H1 (cell line): ENCODE results near the gene GOLGA6B. TPM values are rescaled to one million over a fixed set of nuclear protein-coding genes. Genes with fewer than 3 reads are reported as not detected.

Experiments used
- CTCF ChIA-PET: fragments of 300-600 bp; sonication (Branson Sonifier 250); formaldehyde crosslinking; loops from one replicate; lab custom pipeline; 2021; ENCODE audit not compliant: partially characterized antibody; lab: Charles Lee
- POLR2A ChIA-PET: fragments of 300-600 bp; sonication (Branson Sonifier 250); formaldehyde crosslinking; loops from one replicate; lab custom pipeline; 2021; ENCODE audit warnings: inconsistent platforms; ENCODE audit not compliant: partially characterized antibody; lab: Charles Lee
- DNase-seq, 2 experiments: peaks; one replicate each; pipeline versions ENCODE4 v3.0.0 to v3.0.0-alpha.2; 2010 to 2022; ENCODE audit warnings: low spot score in 2 of 2, low read depth in 1 of 2, mixed read lengths in 1 of 2
- FAIRE-seq: peaks from 2 replicates; lab custom pipeline; 2011; peaks lifted over from hg19 to GRCh38; lab: Jason Lieb, UNC
- H2AFZ ChIP-seq: 2 replicates; pipeline ENCODE4 v1.8.1; 2012; ENCODE audit warnings: low read length, inconsistent platforms
- H2AK5ac ChIP-seq: 2 replicates; pipeline ENCODE4 v1.6.1; 2013; ENCODE audit warnings: low read depth, low read length
- H2BK120ac ChIP-seq: replicated peaks from 2 replicates; pipeline ENCODE3; 2013; ENCODE audit warnings: low read depth, low read length, inconsistent platforms
- H2BK12ac ChIP-seq: 2 replicates; pipeline ENCODE4 v1.6.1; 2013; ENCODE audit warnings: low read depth, low read length
- H2BK15ac ChIP-seq: 2 replicates; pipeline ENCODE4 v1.6.1; 2013; ENCODE audit warnings: low read length
- H2BK20ac ChIP-seq: 2 replicates; pipeline ENCODE4 v1.6.1; 2013; ENCODE audit warnings: low read length
- H2BK5ac ChIP-seq: 2 replicates; pipeline ENCODE4 v1.6.1; 2013; ENCODE audit warnings: low read depth, low read length
- H3K14ac ChIP-seq: 2 replicates; pipeline ENCODE4 v1.6.1; 2013; ENCODE audit warnings: inconsistent platforms; ENCODE audit not compliant: insufficient read length
- H3K18ac ChIP-seq: 2 replicates; pipeline ENCODE4 v1.6.1; 2013; ENCODE audit warnings: low read length; ENCODE audit errors: extremely low read depth
- H3K23ac ChIP-seq: 2 replicates; pipeline ENCODE4 v1.6.1; 2013; ENCODE audit warnings: inconsistent platforms; ENCODE audit not compliant: insufficient read length
- H3K23me2 ChIP-seq: 2 replicates; pipeline ENCODE4 v1.6.1; 2013; ENCODE audit warnings: low read depth, low read length
- H3K27ac ChIP-seq: 2 replicates; pipeline ENCODE4 v1.6.1; 2011; ENCODE audit warnings: low read depth, low read length, inconsistent platforms
- H3K27me3 ChIP-seq, 4 experiments: replicated peaks in 1 of 4; 1 replicate in 1 of 4; 2 replicates in 3 of 4; pipeline versions ENCODE4 v1.6.1 to v1.8.1; 2011 to 2013; ENCODE audit warnings: low read length in 3 of 4, mild to moderate bottlenecking in 3 of 4, inconsistent platforms in 2 of 4, mixed read lengths in 2 of 4, moderate library complexity in 1 of 4; ENCODE audit not compliant: control insufficient read depth in 3 of 4, insufficient read depth in 3 of 4; ENCODE audit errors: extremely low read depth in 1 of 4
- H3K36me3 ChIP-seq, 4 experiments: 2 replicates each; pipeline versions ENCODE4 v1.6.1 to v1.8.1; 2011 to 2013; ENCODE audit warnings: mild to moderate bottlenecking in 4 of 4, low read length in 3 of 4, moderate library complexity in 2 of 4, control low read depth in 1 of 4, inconsistent platforms in 1 of 4; ENCODE audit not compliant: insufficient read depth in 4 of 4, control insufficient read depth in 2 of 4
- H3K4ac ChIP-seq: replicated peaks from 2 replicates; pipeline ENCODE3; 2013; ENCODE audit warnings: low read length, low read depth, mixed read lengths, inconsistent platforms; ENCODE audit not compliant: insufficient read length
- H3K4me1 ChIP-seq, 4 experiments: replicated peaks in 1 of 4; 1 replicate in 1 of 4; 2 replicates in 3 of 4; pipeline versions ENCODE4 v1.6.1 to v1.8.1; 2011 to 2013; ENCODE audit warnings: low read length in 3 of 4, inconsistent platforms in 2 of 4, mixed read lengths in 1 of 4; ENCODE audit not compliant: insufficient read depth in 4 of 4, control insufficient read depth in 3 of 4
- H3K4me2 ChIP-seq, 2 experiments: 2 replicates each; pipeline versions ENCODE4 v1.6.1 to v1.8.1; 2011 to 2013; ENCODE audit warnings: low read depth in 2 of 2, low read length in 2 of 2, control low read depth in 1 of 2, inconsistent platforms in 1 of 2, mild to moderate bottlenecking in 1 of 2; ENCODE audit not compliant: insufficient read depth in 1 of 2
- H3K4me3 ChIP-seq, 4 experiments: fragments of 200-600, 300-600 bp in 1 of 4; sonication (generic), shearing (Covaris generic), sonication (Bioruptor Twin) in 1 of 4; 2 replicates each; pipeline versions ENCODE4 v1.5.1 to v1.8.1; 2011 to 2016; ENCODE audit warnings: low read length in 4 of 4, low read depth in 3 of 4, control low read depth in 2 of 4, inconsistent platforms in 2 of 4, mild to moderate bottlenecking in 2 of 4, mixed read lengths in 1 of 4, moderate library complexity in 1 of 4; ENCODE audit not compliant: insufficient read depth in 2 of 4; ENCODE audit errors: extremely low read depth in 1 of 4
- H3K56ac ChIP-seq: replicated peaks from 2 replicates; pipeline ENCODE3; 2013; ENCODE audit warnings: low read depth, mild to moderate bottlenecking, mixed read lengths, low read length, inconsistent platforms; ENCODE audit not compliant: insufficient read length
- H3K79me1 ChIP-seq: 2 replicates; pipeline ENCODE4 v1.6.1; 2013; ENCODE audit warnings: low read depth, low read length, control low read depth
- H3K79me2 ChIP-seq, 2 experiments: 2 replicates each; pipeline versions ENCODE4 v1.6.1 to v1.8.1; 2012 to 2013; ENCODE audit warnings: low read length in 2 of 2, mild to moderate bottlenecking in 2 of 2, inconsistent platforms in 1 of 2; ENCODE audit not compliant: insufficient read depth in 2 of 2, control insufficient read depth in 1 of 2
- H3K9ac ChIP-seq, 4 experiments: replicated peaks in 1 of 4; 1 replicate in 1 of 4; 2 replicates in 3 of 4; pipeline versions ENCODE4 v1.6.1 to v1.8.1; 2011 to 2013; ENCODE audit warnings: low read depth in 3 of 4, low read length in 3 of 4, control low read depth in 2 of 4, mild to moderate bottlenecking in 2 of 4, moderate library complexity in 2 of 4, inconsistent platforms in 1 of 4; ENCODE audit errors: extremely low read depth in 1 of 4
- H3K9me3 ChIP-seq, 2 experiments: 2 replicates each; pipeline versions ENCODE4 v1.6.1 to v1.8.1; 2012 to 2013; ENCODE audit warnings: mild to moderate bottlenecking in 2 of 2, moderate library complexity in 2 of 2, control low read depth in 1 of 2, inconsistent platforms in 1 of 2, low read depth in 1 of 2, low read length in 1 of 2, mixed read lengths in 1 of 2; ENCODE audit not compliant: insufficient read depth in 2 of 2
- H4K20me1 ChIP-seq, 2 experiments: replicated peaks in 1 of 2; 2 replicates each; pipeline versions ENCODE3 to v1.8.1; 2011 to 2013; ENCODE audit warnings: inconsistent platforms in 2 of 2, low read length in 2 of 2, mild to moderate bottlenecking in 1 of 2; ENCODE audit not compliant: insufficient read depth in 2 of 2, control insufficient read depth in 1 of 2
- H4K5ac ChIP-seq: 2 replicates; pipeline ENCODE4 v1.6.1; 2013; ENCODE audit warnings: low read length, low read depth, mixed read lengths, inconsistent platforms; ENCODE audit not compliant: insufficient read length
- H4K8ac ChIP-seq: 2 replicates; pipeline ENCODE4 v1.8.0; 2013; ENCODE audit warnings: mild to moderate bottlenecking, moderate library complexity, low read length, inconsistent platforms; ENCODE audit not compliant: insufficient read depth; ENCODE audit errors: extremely low read depth
- H4K91ac ChIP-seq: replicated peaks from 2 replicates; pipeline ENCODE3; 2013; ENCODE audit warnings: low read length, mixed read lengths, inconsistent platforms; ENCODE audit not compliant: insufficient read length
- CREB1 ChIP-seq: IDR thresholded peaks from 2 replicates; pipeline ENCODE4 v1.6.1; 2012; ENCODE audit warnings: inconsistent platforms
- WGBS, 2 experiments: shearing (Covaris generic) in 1 of 2; methylation state at CpG; one replicate each; pipeline versions ENCODE4 v1.1.6 to v1.1.7; 2013 to 2015; ENCODE audit warnings: low lambda C conversion rate in 2 of 2, mixed read lengths in 2 of 2, inconsistent platforms in 1 of 2, low coverage in 1 of 2, missing lambda C conversion rate in 1 of 2; ENCODE audit not compliant: insufficient replicate concordance in 2 of 2, insufficient coverage in 1 of 2, insufficient read length in 1 of 2; ENCODE audit errors: extremely low coverage in 1 of 2, missing lambda C conversion rate in 1 of 2; 5-methylcytosine and 5-hydroxymethylcytosine counted together
- polyA plus RNA-seq, 7 experiments: library from polyadenylated mRNA; depleted of rRNA in 3 of 7; stranded (reverse) in 5 of 7; unstranded in 2 of 7; fragments of >200 nt in 5 of 7; fragments of 200-250 nt in 2 of 7; gene quantifications; 1 replicate in 5 of 7; 2 replicates in 1 of 7; 4 replicates in 1 of 7; pipeline versions ENCODE4 v1.2.1 to v1.2.3, GENCODE V29; 2011 to 2013; ENCODE audit warnings: missing spikeins in 2 of 7, mixed read lengths in 2 of 7
- total RNA-seq: library from RNA; stranded (reverse); fragmentation: NEBNext Ultra II Directional; extraction: Animal tissue kit (Norgen Biotek cat#: 25700); gene quantifications from 2 replicates; pipeline ENCODE4 v1.2.1, GENCODE V29; 2021

Gene GOLGA6B
- total and polyA plus RNA-seq, 2 of the 8 experiments (the other 6 are each of a cell fraction or from before 2014, with no cell fraction given) = 0.09 TPM; not detected in 1

GRCh38 chr15:72616491-72617210 lies 37.8 kb upstream of the GOLGA6B start:
- no peak overlapping the region for H2BK20ac ChIP-seq
- H2AK5ac ChIP-seq = no peak overlapping the region
- no peak overlapping the region; the same call in 1 of the 2 replicates for H3K27ac ChIP-seq
- H3K79me2 ChIP-seq = no peaks in the 10 kb centered on the region
- no peak overlapping the region for H2BK5ac ChIP-seq
- H3K4me2 ChIP-seq = no peak overlapping the region; a peak in 1 of 4 replicates
- H4K91ac ChIP-seq = no peak overlapping the region
- whole genome bisulfite sequencing, 2 experiments = 91% methylated on average over 10 of the region's 10 CpGs; no CpG with 5 or more reads in 1 of the 2 experiments
- no peak overlapping the region for H3K56ac ChIP-seq
- no peak overlapping the region for H3K9ac ChIP-seq
- H3K23ac ChIP-seq = no peak overlapping the region
- ChIA-PET CTCF (interaction anchor here (0.6 to 2.5 kb wide), 5 partner anchors 10 to 70 kb away, joined by 3 to 18 read pairs (median 3); no protein-coding TSS in a partner anchor), POLR2A (interaction anchor here (0.8 to 1.0 kb wide), 2 partner anchors 12 to 66 kb away, joined by 3 to 4 read pairs; no protein-coding TSS in a partner anchor)
- no peaks in the 10 kb centered on the region for H3K9me3 ChIP-seq
- H3K79me1 ChIP-seq = no peaks in the 10 kb centered on the region
- FAIRE-seq (no peak), DNase-seq (no peak)
- H2BK15ac ChIP-seq = no peak overlapping the region; the same call in 1 of the 2 replicates
- H3K36me3 ChIP-seq = no peaks in the 10 kb centered on the region
- H3K18ac ChIP-seq = no peak overlapping the region
- H3K14ac ChIP-seq = no peak overlapping the region
- H3K4me1 ChIP-seq = peaks cover 7 to 18% (median 10%) of the 10 kb centered on the region in 4 experiments
- 0 out of 2 replicates have a peak overlapping the region, but pooled peaks have one; percentile 2 for H2AFZ ChIP-seq
- H2BK12ac ChIP-seq = peak overlapping the region; percentile 94
- no peak overlapping the region for H2BK120ac ChIP-seq
- H4K8ac ChIP-seq = no peak overlapping the region
- no peak overlapping the region for H4K5ac ChIP-seq
- H4K20me1 ChIP-seq = no peaks in the 10 kb centered on the region
- H3K4ac ChIP-seq = no peak overlapping the region
- H3K4me3 ChIP-seq = no peak overlapping the region
- no peaks in the 10 kb centered on the region for H3K23me2 ChIP-seq
- no peaks in the 10 kb centered on the region for H3K27me3 ChIP-seq
- no peak for TF ChIP-seq CREB1
